Urinary bladder (tissue), 4 donors: ENCODE data around the gene CCNQ. TPM values are rescaled to one million over a fixed set of nuclear protein-coding genes. Genes with fewer than 3 reads are reported as not detected.

ENCODE experiments used
- DNase-seq: peaks from one replicate; pipeline ENCODE4 v3.0.0-alpha.2; 2015; ENCODE audit errors: extremely low spot score
- H3K27ac ChIP-seq: one replicate; pipeline ENCODE4 v1.5.1; 2013; ENCODE audit warnings: low read depth, mild to moderate bottlenecking, moderate library complexity
- H3K36me3 ChIP-seq: one replicate; pipeline ENCODE4 v1.6.1; 2013; ENCODE audit warnings: mild to moderate bottlenecking, moderate library complexity; ENCODE audit not compliant: insufficient read depth
- H3K4me1 ChIP-seq: one replicate; pipeline ENCODE4 v1.6.1; 2013; ENCODE audit warnings: mild to moderate bottlenecking, moderate library complexity; ENCODE audit not compliant: insufficient read depth
- H3K4me3 ChIP-seq: one replicate; pipeline ENCODE4 v1.5.1; 2013; ENCODE audit warnings: low read depth, low read length
- WGBS: extraction: QIAGEN DNeasy Blood & Tissue Kit; methylation state at CpG from one replicate; pipeline ENCODE4 v1.1.7; 2013; 5-methylcytosine and 5-hydroxymethylcytosine counted together
- polyA plus RNA-seq: library from polyadenylated mRNA; stranded (reverse); fragments of 200-250 nt; gene quantifications from one replicate; pipeline ENCODE4 v1.2.3, GENCODE V29; 2013
- total RNA-seq: library from RNA; depleted of rRNA; stranded (reverse); fragments of >200 nt; gene quantifications from one replicate; pipeline ENCODE4 v1.2.3, GENCODE V29; 2014
- donor health status: healthy with polysubstance abuse.
- donor health status: healthy.

The CCNQ gene
- total RNA-seq: 11.8 TPM
- polyA plus RNA-seq: 33.1 TPM

- H3K4me1 ChIP-seq: no peaks in the 10 kb centered on the region
- peak within 1 kb of the TSS; percentile 80 for H3K4me3 ChIP-seq
- under 1% methylated on average over 60 of the region's 79 CpGs for WGBS
- no peak within 1 kb of the TSS for H3K27ac ChIP-seq
- no peak for DNase-seq
- H3K36me3 ChIP-seq: peaks cover 3% of the 10 kb centered on the region
Measured at GRCh38 chrX:153598541-153599191, at the start of gene CCNQ. CCNQ (minus strand) TSS chrX:153599139; CDS start chrX:153599073, 66 bp downstream.

GRCh38 chrX:153647461-153648357, 48.8 kb upstream of the CCNQ start:
- no peak for DNase-seq
- 7% methylated on average over 80 of the region's 85 CpGs for WGBS
- H3K4me1 ChIP-seq: no peaks in the 10 kb centered on the region
- peak overlapping the region; percentile 16 for H3K4me3 ChIP-seq
- H3K36me3 ChIP-seq: no peaks in the 10 kb centered on the region
- no peak overlapping the region for H3K27ac ChIP-seq

GRCh38 chrX:153646620-153647373, 47.9 kb upstream of the CCNQ start, which contains the start of gene DUSP9:
DUSP9 (plus strand) TSS chrX:153647203; CDS start chrX:153647954, 751 bp downstream.
- Histone ChIP-seq H3K27ac (no peak within 1 kb of the TSS), H3K4me3 (peak within 1 kb of the TSS; percentile 16), H3K36me3 (no peaks in the 10 kb centered on the region), H3K4me1 (no peaks in the 10 kb centered on the region)
- DNase-seq: no peak
- WGBS: 4% methylated on average over 48 of the region's 53 CpGs

- no peaks in the 10 kb centered on the region for H3K4me1 ChIP-seq
- 50% methylated on average over 10 of the region's 10 CpGs for WGBS
- no peak overlapping the region for H3K27ac ChIP-seq
- no peak for DNase-seq
- H3K4me3 ChIP-seq: no peak overlapping the region
- no peaks in the 10 kb centered on the region for H3K36me3 ChIP-seq
Measured at GRCh38 chrX:153645921-153646488, 47.1 kb upstream of the CCNQ start.

- Histone ChIP-seq H3K27ac (no peak overlapping the region), H3K36me3 (no peaks in the 10 kb centered on the region), H3K4me1 (no peaks in the 10 kb centered on the region), H3K4me3 (no peak overlapping the region)
- 52% methylated on average over 6 of the region's 6 CpGs for WGBS
- DNase-seq: no peak
Measured at GRCh38 chrX:153645151-153645550, 46.2 kb upstream of the CCNQ start.

GRCh38 chrX:153644356-153645125, 45.6 kb upstream of the CCNQ start:
- 10% methylated on average over 46 of the region's 46 CpGs for WGBS
- H3K27ac ChIP-seq: no peak overlapping the region
- H3K36me3 ChIP-seq: no peaks in the 10 kb centered on the region
- H3K4me1 ChIP-seq: no peaks in the 10 kb centered on the region
- DNase-seq: no peak
- no peak overlapping the region for H3K4me3 ChIP-seq

GRCh38 chrX:153643431-153644351, 44.8 kb upstream of the CCNQ start:
- H3K36me3 ChIP-seq: no peaks in the 10 kb centered on the region
- WGBS: 1% methylated on average over 66 of the region's 84 CpGs
- no peak overlapping the region for H3K27ac ChIP-seq
- DNase-seq: no peak
- H3K4me1 ChIP-seq: no peaks in the 10 kb centered on the region
- H3K4me3 ChIP-seq: no peak overlapping the region

- H3K4me3 ChIP-seq: no peak overlapping the region
- no peak for DNase-seq
- H3K27ac ChIP-seq: no peak overlapping the region
- H3K36me3 ChIP-seq: no peaks in the 10 kb centered on the region
- H3K4me1 ChIP-seq: no peaks in the 10 kb centered on the region
- 3% methylated on average over 46 of the region's 48 CpGs for WGBS
Measured at GRCh38 chrX:153642655-153643430, 43.9 kb upstream of the CCNQ start.

- no peaks in the 10 kb centered on the region for H3K4me1 ChIP-seq
- under 1% methylated on average over 43 of the region's 62 CpGs for WGBS
- no peak overlapping the region for H3K27ac ChIP-seq
- DNase-seq: no peak
- no peak overlapping the region for H3K4me3 ChIP-seq
- H3K36me3 ChIP-seq: no peaks in the 10 kb centered on the region
Measured at GRCh38 chrX:153642051-153642654, 43.2 kb upstream of the CCNQ start.

- Histone ChIP-seq H3K4me3 (no peak overlapping the region), H3K36me3 (no peaks in the 10 kb centered on the region), H3K27ac (no peak overlapping the region), H3K4me1 (no peaks in the 10 kb centered on the region)
- no peak for DNase-seq
- 8% methylated on average over 8 of the region's 8 CpGs for WGBS
Measured at GRCh38 chrX:153641627-153642026, 42.7 kb upstream of the CCNQ start.
